HG02840 (cell line): Measurements from ENCODE around the gene KRT71.

ENCODE experiments used
- ATAC-seq: cut with Tn5 transposase; IDR thresholded peaks from one replicate; pipeline ENCODE4 v1.9.1; 2021; ENCODE audit warnings: mild to moderate bottlenecking, moderate library complexity, moderate number of reproducible peaks; ENCODE audit not compliant: unreplicated experiment, low FRiP score

KRT71 gene

GRCh38 chr12:52577316-52577715, 24.4 kb upstream of the KRT71 start:
- ATAC-seq, result no peak

- no peak for ATAC-seq
Observed at GRCh38 chr12:52575948-52576347, 23.0 kb upstream of the KRT71 start.

DNA sequence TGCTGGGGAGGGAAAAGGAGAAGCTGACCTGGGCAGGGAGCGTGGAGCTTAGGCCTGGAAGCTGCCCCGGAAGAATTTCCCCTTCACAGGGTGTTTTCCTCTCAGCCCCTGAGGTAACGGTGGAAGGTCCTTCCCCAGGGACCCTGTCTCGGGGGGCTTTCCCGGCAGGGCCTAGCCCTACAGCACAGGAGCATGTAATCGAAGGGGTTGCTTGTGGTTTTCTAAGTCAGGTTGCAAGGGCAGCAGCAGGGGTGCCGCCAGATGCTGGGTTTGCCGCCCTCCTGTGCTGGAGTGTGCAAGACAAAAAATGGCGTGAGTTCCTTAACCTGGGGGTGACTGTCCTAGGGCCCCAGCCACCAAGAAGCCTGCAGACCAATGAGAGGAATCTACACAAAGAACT, 22.3 kb upstream of the KRT71 start:
- ATAC-seq, result no peak

GRCh38 chr12:52573743-52574142, 20.8 kb upstream of the KRT71 start, which contains the start of gene KRT74:
TSS of gene KRT74 (minus strand) at chr12:52573843. CDS start at chr12:52573777, 66 bp downstream.
- ATAC-seq, result no peak

- no peak for ATAC-seq
Observed at GRCh38 chr12:52573306-52573705, 20.4 kb upstream of the KRT71 start.

DNA sequence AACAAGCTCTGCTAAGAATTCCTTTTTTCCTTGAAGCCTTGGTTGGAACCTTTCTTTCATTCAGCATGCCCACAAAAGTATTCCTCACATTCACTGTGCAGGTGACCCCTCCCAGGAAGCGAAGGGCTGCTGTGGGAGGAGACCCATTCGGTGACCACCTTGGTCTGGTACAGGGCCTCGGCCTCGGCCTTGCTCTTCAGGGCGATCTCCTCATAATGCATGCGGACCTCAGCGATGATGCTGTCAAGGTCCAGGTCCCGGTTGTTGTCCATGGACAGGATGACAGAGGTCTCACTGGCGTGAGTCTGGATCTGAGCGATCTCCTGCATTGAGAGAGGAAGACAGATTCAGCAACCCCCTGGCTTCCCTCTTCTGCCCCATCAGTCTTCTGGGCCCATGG, 17.6 kb upstream of the KRT71 start:
- no peak for ATAC-seq

- ATAC-seq, result no peak
Observed at GRCh38 chr12:52568111-52568510, 15.2 kb upstream of the KRT71 start.

GRCh38 chr12:52566847-52567291, 13.9 kb upstream of the KRT71 start:
- ATAC-seq, result no peak

DNA sequence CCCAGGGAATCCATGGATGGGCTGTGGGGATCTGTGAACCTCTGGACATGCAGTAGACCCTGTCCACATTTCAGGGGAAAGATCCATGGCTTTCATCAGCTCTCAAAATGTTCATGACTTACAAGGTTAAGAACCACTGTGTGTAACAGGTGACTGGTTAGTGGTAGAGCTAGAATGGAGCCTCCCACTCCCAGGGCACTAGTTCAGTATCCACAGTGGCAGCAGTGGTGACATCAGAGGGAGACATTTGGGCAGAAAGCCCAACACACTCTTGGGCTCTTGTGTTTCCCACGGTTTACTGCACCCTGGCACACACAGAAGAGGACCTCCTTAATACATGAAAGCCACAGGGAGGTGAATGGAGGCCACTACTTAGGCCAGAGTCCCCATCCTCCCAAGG, 11.6 kb upstream of the KRT71 start:
- no peak for ATAC-seq

- no peak for ATAC-seq
Observed at GRCh38 chr12:52561880-52562449, 9.0 kb upstream of the KRT71 start.

GRCh38 chr12:52559979-52560378, 7.0 kb upstream of the KRT71 start:
- no peak for ATAC-seq

DNA sequence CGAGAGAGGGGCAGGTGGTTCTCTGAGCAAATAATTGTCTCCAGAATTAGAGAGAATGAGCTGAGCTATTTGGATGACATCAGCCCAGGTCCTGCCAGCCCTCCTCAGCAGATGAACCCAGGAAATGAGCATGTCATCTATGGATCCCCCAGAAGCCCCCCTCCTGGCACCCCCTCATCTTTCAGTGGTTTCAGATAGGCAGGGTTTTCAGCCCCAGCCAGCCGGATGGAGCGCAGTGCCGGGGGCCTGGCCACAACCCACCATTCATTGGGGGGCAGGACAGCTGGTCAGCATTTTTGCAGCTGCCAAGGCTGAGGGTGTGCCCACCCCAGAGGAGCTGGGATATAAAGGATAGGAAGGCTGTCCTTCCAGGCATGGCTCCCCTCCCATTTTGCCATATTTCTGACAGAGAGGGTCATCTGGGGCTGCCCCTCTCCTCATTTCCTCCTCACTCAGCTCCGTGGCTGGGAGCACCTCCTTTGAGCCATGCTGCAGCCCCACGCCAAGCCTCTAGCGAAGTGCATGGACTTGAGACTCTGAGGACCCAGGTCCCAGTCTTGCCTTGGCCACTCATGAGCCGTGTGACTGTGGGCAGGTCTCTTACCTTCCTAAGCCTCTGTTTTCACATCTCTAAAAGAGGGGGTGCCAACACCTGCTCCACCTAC, 6.0 kb upstream of the KRT71 start:
- no peak for ATAC-seq

- ATAC-seq, result no peak
Observed at GRCh38 chr12:52557476-52557875, 4.5 kb upstream of the KRT71 start.

- no peak for ATAC-seq
Observed at GRCh38 chr12:52555577-52555976, 2.6 kb upstream of the KRT71 start.

DNA sequence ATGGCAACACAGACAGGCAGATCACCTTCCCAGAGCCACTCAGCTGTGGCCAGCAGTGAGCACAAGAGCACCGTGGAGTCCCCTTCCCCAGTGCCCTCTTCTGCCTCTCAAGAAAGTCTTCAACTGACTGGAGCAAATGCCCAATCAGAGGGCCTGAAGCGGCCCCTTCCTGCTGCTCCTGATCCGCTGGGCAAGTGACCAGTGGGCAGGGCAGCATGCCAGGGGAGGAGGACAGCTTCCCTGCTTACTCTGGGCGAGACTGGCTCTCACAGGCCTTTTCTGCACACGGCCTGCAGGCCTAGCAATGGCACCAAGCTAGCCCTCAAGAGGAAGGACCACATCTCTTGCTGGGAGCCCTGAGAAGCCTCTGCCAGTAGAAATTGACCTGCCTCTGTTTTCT, 890 bp downstream of the KRT71 start:
- ATAC-seq, result no peak

- no peak for ATAC-seq
Observed at GRCh38 chr12:52551216-52551865, 1.6 kb downstream of the KRT71 start.

- no peak for ATAC-seq
Observed at GRCh38 chr12:52546126-52546525, 6.8 kb downstream of the KRT71 start.

GRCh38 chr12:52543985-52544883, 8.7 kb downstream of the KRT71 start:
- ATAC-seq, result no peak

- ATAC-seq, result no peak
Observed at GRCh38 chr12:52542785-52543318, 10.1 kb downstream of the KRT71 start.

DNA sequence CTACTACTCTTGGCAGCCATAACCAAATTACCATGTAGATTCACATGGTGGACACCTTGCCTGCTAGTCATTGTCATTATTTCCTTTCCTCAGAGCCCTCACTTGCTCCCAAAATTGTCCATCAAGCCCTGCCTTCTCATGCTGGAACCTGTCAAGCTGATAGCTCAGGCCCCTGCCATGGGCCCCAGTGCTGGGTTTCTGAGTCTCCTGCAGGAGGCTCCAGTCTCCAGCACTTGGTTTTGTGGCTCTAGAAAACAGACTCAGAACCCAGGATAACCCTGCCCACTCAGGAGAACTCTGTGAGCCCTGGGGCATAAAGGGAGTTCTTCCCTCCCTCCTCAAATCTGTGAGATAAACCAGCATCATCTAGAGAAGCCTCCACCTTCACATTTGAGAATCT, 10.8 kb downstream of the KRT71 start:
- no peak for ATAC-seq

- ATAC-seq, result no peak
Observed at GRCh38 chr12:52541709-52542108, 11.2 kb downstream of the KRT71 start.
